GM12878 (cell line): ENCODE measurements around the gene JUND. TPM values are rescaled to one million over a fixed set of nuclear protein-coding genes. Genes with fewer than 3 reads are reported as not detected.

ENCODE experiments used
- ASH2L ChIP-seq: fragments of 300-600, 200-600 bp; sonication (generic); IDR thresholded peaks from 2 replicates; pipeline ENCODE4 v1.6.1; 2017; ENCODE audit warnings: low read depth, mild to moderate bottlenecking, borderline replicate concordance
- BCL11A ChIP-seq: IDR thresholded peaks from 2 replicates; pipeline ENCODE4 v1.6.1; 2011; ENCODE audit warnings: low read depth, low read length
- BMI1 ChIP-seq: fragments of 450-650 bp; IDR thresholded peaks from 2 replicates; pipeline ENCODE4 v1.6.1; 2016; ENCODE audit warnings: mild to moderate bottlenecking, moderate library complexity, borderline replicate concordance
- BRCA1 ChIP-seq: IDR thresholded peaks from 2 replicates; pipeline ENCODE4 v1.6.1; 2011; ENCODE audit warnings: low read depth, low read length, improper control_type of control experiment
- CBFB ChIP-seq: IDR thresholded peaks from 2 replicates; pipeline ENCODE4 v1.6.1; 2016; ENCODE audit warnings: antibody characterized with exemption, low read depth
- CHD4 ChIP-seq: fragments of 200-600 bp; sonication (generic); IDR thresholded peaks from 2 replicates; pipeline ENCODE4 v1.6.1; 2016; ENCODE audit warnings: mild to moderate bottlenecking
- CTCF ChIP-seq, 3 experiments: IDR thresholded peaks in 2 of 3; conservative IDR thresholded peaks in 1 of 3; 2 replicates each; pipeline ENCODE4 v1.5.1; 2011; ENCODE audit warnings: low read depth in 3 of 3, low read length in 3 of 3, mild to moderate bottlenecking in 3 of 3, control low read depth in 2 of 3, moderate library complexity in 2 of 3, inconsistent platforms in 1 of 3, mixed read lengths in 1 of 3; ENCODE audit not compliant: control insufficient read depth in 2 of 3, insufficient read depth in 1 of 3; ENCODE audit errors: extremely low read depth in 1 of 3
- EP300 ChIP-seq, 2 experiments: fragments of 150-350 bp in 1 of 2; IDR thresholded peaks; 2 replicates each; pipeline ENCODE4 v1.6.1; 2011 to 2012; ENCODE audit warnings: low read depth in 2 of 2, low read length in 2 of 2, borderline replicate concordance in 1 of 2, improper control_type of control experiment in 1 of 2, inconsistent platforms in 1 of 2; ENCODE audit not compliant: control insufficient read depth in 1 of 2
- GATAD2B ChIP-seq: fragments of 450-650 bp; conservative IDR thresholded peaks from 2 replicates; pipeline ENCODE4 v1.6.1; 2017; ENCODE audit warnings: low read depth, mild to moderate bottlenecking, moderate library complexity
- HDAC6 ChIP-seq: fragments of 200-600 bp; sonication (generic); IDR thresholded peaks from one replicate; pipeline ENCODE4 v1.8.0; 2017; ENCODE audit warnings: antibody characterized with exemption; ENCODE audit not compliant: unreplicated experiment
- IKZF2 ChIP-seq, 2 experiments: fragments of 450-650 bp; IDR thresholded peaks; 2 replicates each; pipeline ENCODE4 v1.6.1; 2017; ENCODE audit warnings: mild to moderate bottlenecking in 2 of 2, moderate library complexity in 2 of 2
- IRF3 ChIP-seq: fragments of 450-650 bp; IDR thresholded peaks from 2 replicates; pipeline ENCODE4 v1.6.1; 2014; ENCODE audit warnings: mild to moderate bottlenecking
- IRF4 ChIP-seq: IDR thresholded peaks from 2 replicates; pipeline ENCODE4 v1.6.1; 2011; ENCODE audit warnings: low read depth, low read length
- MYC ChIP-seq: IDR thresholded peaks from 2 replicates; pipeline ENCODE4 v1.6.1; 2011; ENCODE audit warnings: mild to moderate bottlenecking, low read length, moderate library complexity, inconsistent platforms; ENCODE audit not compliant: insufficient read depth, insufficient replicate concordance, insufficient read length, severe bottlenecking
- NRF1 ChIP-seq: conservative IDR thresholded peaks from 2 replicates; pipeline ENCODE4 v1.6.1; 2011; ENCODE audit warnings: mild to moderate bottlenecking, low read depth, low read length, improper control_type of control experiment
- PAX5 ChIP-seq: IDR thresholded peaks from 2 replicates; pipeline ENCODE4 v1.6.1; 2011; ENCODE audit warnings: low read depth, low read length, borderline replicate concordance
- PML ChIP-seq: IDR thresholded peaks from 2 replicates; pipeline ENCODE4 v1.6.1; 2012; ENCODE audit warnings: low read length, inconsistent platforms
- RAD21 ChIP-seq: IDR thresholded peaks from 2 replicates; pipeline ENCODE4 v1.6.1; 2011; ENCODE audit warnings: mild to moderate bottlenecking, low read depth, low read length, moderate library complexity; ENCODE audit not compliant: insufficient read depth
- RCOR1 ChIP-seq: conservative IDR thresholded peaks from 2 replicates; pipeline ENCODE4 v1.6.1; 2012; ENCODE audit warnings: low read depth, low read length, improper control_type of control experiment
- RELA ChIP-seq: fragments of 450-650 bp; IDR thresholded peaks from 2 replicates; pipeline ENCODE4 v1.8.0; 2014; ENCODE audit warnings: borderline replicate concordance; ENCODE audit not compliant: partially characterized antibody
- TBL1XR1 ChIP-seq: IDR thresholded peaks from 2 replicates; pipeline ENCODE4 v1.6.1; 2012; ENCODE audit warnings: low read depth, low read length, improper control_type of control experiment
- TCF7 ChIP-seq: IDR thresholded peaks from 2 replicates; pipeline ENCODE4 v1.6.1; 2014; ENCODE audit warnings: antibody characterized with exemption, borderline replicate concordance
- USF1 ChIP-seq: IDR thresholded peaks from 2 replicates; pipeline ENCODE4 v1.6.1; 2011; ENCODE audit warnings: borderline replicate concordance, low read depth, mild to moderate bottlenecking, moderate library complexity, mixed read lengths, low read length; ENCODE audit not compliant: insufficient read depth; ENCODE audit errors: extremely low read length
- YBX1 ChIP-seq: fragments of 450-650 bp; IDR thresholded peaks from 2 replicates; pipeline ENCODE4 v1.6.1; 2016; ENCODE audit warnings: antibody characterized with exemption
- ZNF24 ChIP-seq: fragments of 450-650 bp; IDR thresholded peaks from 2 replicates; pipeline ENCODE4 v1.6.1; 2017; ENCODE audit warnings: antibody characterized with exemption, mild to moderate bottlenecking
- polyA plus RNA-seq, 11 experiments: library from polyadenylated mRNA; depleted of rRNA in 4 of 11; unstranded in 6 of 11; stranded (reverse) in 5 of 11; fragments of >200 nt; fragmentation: Nextera tagmentation in 4 of 11; fragmentation: Illumina TruSeq in 1 of 11; extraction: Ambion mirVana in 4 of 11; extraction: Trizol in 1 of 11; gene quantifications; 1 replicate in 1 of 11; 2 replicates in 10 of 11; pipeline versions ENCODE4 v1.2.1 to v1.2.3, GENCODE V29; 2011 to 2016; ENCODE audit warnings: inconsistent platforms in 2 of 11, missing spikeins in 2 of 11, low read depth in 1 of 11
- total RNA-seq, 4 experiments: library from RNA; depleted of rRNA in 3 of 4; stranded (reverse); fragments of >200 nt in 3 of 4; fragmentation: Illumina TruSeq in 1 of 4; extraction: Trizol in 1 of 4; gene quantifications; 2 replicates each; pipeline versions ENCODE4 v1.2.1 to v1.2.3, GENCODE V29; 2013 to 2021

JUND gene
- total and polyA plus RNA-seq, 10 of the 15 experiments (the other 5 are each of a cell fraction or from before 2014, with no cell fraction given), result 7.4 to 164 (median 18.8) TPM

- TF ChIP-seq ASH2L (0 out of 2 replicates have a peak, but pooled peaks have one; percentile 53), PML (no peak), HDAC6 (no peak), BMI1 (0 out of 2 replicates have a peak, but pooled peaks have one; percentile 18), BRCA1 (no peak), PAX5 (peak; percentile 41; the same call in 1 of the 2 replicates), CHD4 (no peak), IRF4 (no peak), RCOR1 (no peak), NRF1 (no peak), USF1 (no peak), ZNF24 (no peak), EP300 (IDR thresholded peaks at IDR 0.05; ENCODE audit: borderline replicate concordance in 1 of 2, control insufficient read depth in 1 of 2, low read depth in 2 of 2, low read length in 2 of 2) (no peak; a peak in 2 of 4 replicates), TBL1XR1 (peak; percentile 30; the same call in 1 of the 2 replicates), RAD21 (no peak), GATAD2B (peak; percentile 84), CBFB (peak; percentile 43; the same call in 1 of the 2 replicates), IKZF2 (IDR thresholded peaks at IDR 0.05) (peak; percentile 67 to 71), RELA (no peak), IRF3 (no peak), YBX1 (no peak), CTCF (IDR thresholded peaks at IDR 0.05 in 2 of 3, conservative IDR thresholded peaks at IDR 0.05 in 1 of 3; ENCODE audit: control insufficient read depth in 2 of 3, extremely low read depth in 1 of 3, insufficient read depth in 1 of 3, low read depth in 3 of 3, low read length in 3 of 3) (no peak), MYC (no peak), BCL11A (0 out of 2 replicates have a peak, but pooled peaks have one; percentile 21), TCF7 (no peak)
These were observed 23.3 kb upstream of the JUND start (continued) for GRCh38 chr19:18304458-18305310.
